ENCODE results near the gene PFKP. TPM values are rescaled to one million over a fixed set of nuclear protein-coding genes. Genes with fewer than 3 reads are reported as not detected.

Gene PFKP
- total RNA-seq, 2 donors from 2014 or later: 58.0 to 82.3 TPM

- Mint-ChIP-seq H3K27ac (no peak overlapping the region), H3K4me3 (no peak overlapping the region), H3K36me3 (ENCODE audit: low read depth) (peaks cover 45% of the 10 kb centered on the region), H3K27me3 (ENCODE audit: insufficient read depth) (no peaks in the 10 kb centered on the region), H3K9me3 (peaks cover 1% of the 10 kb centered on the region), H3K4me1 (peaks cover 1% of the 10 kb centered on the region)
- H3K27me3 ChIP-seq (ENCODE audit: control insufficient read depth, insufficient read depth, low read length, poor library complexity, severe bottlenecking): no peaks in the 10 kb centered on the region
- no peaks in the 10 kb centered on the region for H3K4me1 ChIP-seq (ENCODE audit: control insufficient read depth, insufficient read depth, low read length)
- H3K9me3 ChIP-seq (ENCODE audit: control insufficient read depth, low read length): no peaks in the 10 kb centered on the region
- no peak overlapping the region for H3K9ac ChIP-seq (ENCODE audit: extremely low read depth, low read length, poor library complexity, severe bottlenecking)
- WGBS, 2 experiments (ENCODE audit: insufficient coverage in 1 of 2, insufficient read length in 1 of 2): 94 to 95% methylated on average over 11 to 15 of the region's 15 CpGs
- H3K36me3 ChIP-seq (ENCODE audit: control insufficient read depth, insufficient read depth, low read length): peaks cover 5% of the 10 kb centered on the region
- no peak for DNase-seq
- H3K4me3 ChIP-seq (ENCODE audit: low read length): no peak overlapping the region
- no peak for TF ChIP-seq CTCF (conservative IDR thresholded peaks at IDR 0.05)
- no peak overlapping the region for H3K27ac ChIP-seq (ENCODE audit: low read depth, low read length)
Observed at GRCh38 chr10:3126249-3126648, 58.9 kb downstream of the PFKP start.

GRCh38 chr10:3126741-3127346 is 59.5 kb downstream of the PFKP start:
- TF ChIP-seq CTCF (conservative IDR thresholded peaks at IDR 0.05): no peak
- Mint-ChIP-seq H3K36me3 (ENCODE audit: low read depth) (peaks cover 44% of the 10 kb centered on the region), H3K4me1 (peaks cover 1% of the 10 kb centered on the region), H3K27me3 (ENCODE audit: insufficient read depth) (no peaks in the 10 kb centered on the region), H3K9me3 (peaks cover 1% of the 10 kb centered on the region), H3K27ac (no peak overlapping the region), H3K4me3 (no peak overlapping the region)
- Histone ChIP-seq H3K4me1 (ENCODE audit: control insufficient read depth, insufficient read depth, low read length) (no peaks in the 10 kb centered on the region), H3K27me3 (ENCODE audit: control insufficient read depth, insufficient read depth, low read length, poor library complexity, severe bottlenecking) (no peaks in the 10 kb centered on the region), H3K27ac (ENCODE audit: low read depth, low read length) (peak overlapping the region; percentile 64), H3K9ac (ENCODE audit: extremely low read depth, low read length, poor library complexity, severe bottlenecking) (no peak overlapping the region), H3K36me3 (ENCODE audit: control insufficient read depth, insufficient read depth, low read length) (peaks cover 5% of the 10 kb centered on the region), H3K4me3 (ENCODE audit: low read length) (no peak overlapping the region), H3K9me3 (ENCODE audit: control insufficient read depth, low read length) (no peaks in the 10 kb centered on the region)
- WGBS, 2 experiments (ENCODE audit: insufficient coverage in 1 of 2, insufficient read length in 1 of 2): 77 to 89% methylated on average over 23 to 25 of the region's 25 CpGs
- DNase-seq: no peak

- Histone ChIP-seq H3K4me3 (ENCODE audit: low read length) (no peak overlapping the region), H3K9me3 (ENCODE audit: control insufficient read depth, low read length) (no peaks in the 10 kb centered on the region), H3K4me1 (ENCODE audit: control insufficient read depth, insufficient read depth, low read length) (no peaks in the 10 kb centered on the region), H3K9ac (ENCODE audit: extremely low read depth, low read length, poor library complexity, severe bottlenecking) (no peak overlapping the region), H3K27me3 (ENCODE audit: control insufficient read depth, insufficient read depth, low read length, poor library complexity, severe bottlenecking) (no peaks in the 10 kb centered on the region), H3K36me3 (ENCODE audit: control insufficient read depth, insufficient read depth, low read length) (peaks cover 7% of the 10 kb centered on the region), H3K27ac (ENCODE audit: low read depth, low read length) (no peak overlapping the region)
- no peak overlapping the region for H3K4me3 Mint-ChIP-seq
- H3K9me3 Mint-ChIP-seq: peaks cover 1% of the 10 kb centered on the region
- no peaks in the 10 kb centered on the region for H3K27me3 Mint-ChIP-seq (ENCODE audit: insufficient read depth)
- 85 to 93% methylated on average over 6 to 10 of the region's 10 CpGs for WGBS, 2 experiments (ENCODE audit: insufficient coverage in 1 of 2, insufficient read length in 1 of 2)
- H3K36me3 Mint-ChIP-seq (ENCODE audit: low read depth): peaks cover 44% of the 10 kb centered on the region
- TF ChIP-seq CTCF (conservative IDR thresholded peaks at IDR 0.05): no peak
- H3K4me1 Mint-ChIP-seq: peaks cover 1% of the 10 kb centered on the region
- no peak overlapping the region for H3K27ac Mint-ChIP-seq
- no peak for DNase-seq
Observed at GRCh38 chr10:3127921-3128320, 60.6 kb downstream of the PFKP start.
